HepG2 (cell line): ENCODE results near the gene SDC1. TPM values are rescaled to one million over a fixed set of nuclear protein-coding genes. Genes with fewer than 3 reads are reported as not detected.
A peak's percentile ranks its signal among the peaks of the same experiment; 100 is the strongest.

Source experiments
- GPBP1L1 ChIP-seq: sonication (generic); formaldehyde crosslinking; IDR thresholded peaks from 2 replicates; pipeline ENCODE4 v1.5.0; 2020; ENCODE audit warnings: mild to moderate bottlenecking, missing genetic modification reagents
- MAFF ChIP-seq: IDR thresholded peaks from 2 replicates; pipeline ENCODE4 v1.6.1; 2011; ENCODE audit warnings: low read depth, low read length, improper control_type of control experiment
- MYC ChIP-seq: sonication (generic); formaldehyde crosslinking; IDR thresholded peaks from 2 replicates; pipeline ENCODE4 v1.9.0; 2021; ENCODE audit warnings: missing genetic modification reagents, borderline replicate concordance
- PAF1 ChIP-seq: IDR thresholded peaks from 2 replicates; pipeline ENCODE4 v1.6.1; 2016; ENCODE audit warnings: missing genetic modification reagents, missing compliant biosample characterization
- RORA ChIP-seq: sonication (generic); formaldehyde crosslinking; IDR thresholded peaks from 2 replicates; pipeline ENCODE4 v1.5.0; 2020; ENCODE audit warnings: mild to moderate bottlenecking, missing genetic modification reagents, moderate library complexity
- SNAPC4 ChIP-seq: sonication (generic); formaldehyde crosslinking; IDR thresholded peaks from 2 replicates; pipeline ENCODE4 v1.4.0; 2020; ENCODE audit warnings: mild to moderate bottlenecking, missing genetic modification reagents
- SRSF1 ChIP-seq: fragments of 200-400 bp; formaldehyde crosslinking; optimal IDR thresholded peaks from 2 replicates; pipeline ENCODE3; 2017; ENCODE audit warnings: mild to moderate bottlenecking, low read depth, low read length, moderate library complexity
- THAP8 ChIP-seq: sonication (generic); formaldehyde crosslinking; IDR thresholded peaks from 2 replicates; pipeline ENCODE4 v1.5.1; 2020; ENCODE audit warnings: missing genetic modification reagents, mild to moderate bottlenecking, borderline replicate concordance
- YY1 ChIP-seq: IDR thresholded peaks from 2 replicates; pipeline ENCODE4 v1.6.1; 2011; ENCODE audit warnings: low read length, low read depth, moderate library complexity, mild to moderate bottlenecking; ENCODE audit not compliant: insufficient read depth, insufficient replicate concordance
- ZFP36 ChIP-seq: fragments of 150-350 bp; IDR thresholded peaks from 2 replicates; pipeline ENCODE4 v1.6.1; 2018; ENCODE audit warnings: borderline replicate concordance, low read length, low read depth; ENCODE audit not compliant: partially characterized antibody
- ZNF160 ChIP-seq: sonication (generic); formaldehyde crosslinking; IDR thresholded peaks from 2 replicates; pipeline ENCODE4 v1.8.0; 2022; ENCODE audit warnings: mild to moderate bottlenecking, inconsistent platforms, missing genetic modification reagents
- ZNF18 ChIP-seq: sonication (generic); formaldehyde crosslinking; IDR thresholded peaks from 2 replicates; pipeline ENCODE4 v1.8.0; 2022; ENCODE audit warnings: mild to moderate bottlenecking, missing genetic modification reagents; ENCODE audit not compliant: insufficient replicate concordance
- ZNF430 ChIP-seq: sonication (generic); formaldehyde crosslinking; IDR thresholded peaks from 2 replicates; pipeline ENCODE4 v1.9.0; 2021; ENCODE audit warnings: mild to moderate bottlenecking, missing genetic modification reagents
- ZNF468 ChIP-seq: sonication (generic); formaldehyde crosslinking; IDR thresholded peaks from 2 replicates; pipeline ENCODE4 v1.8.0; 2022; ENCODE audit warnings: mild to moderate bottlenecking, moderate library complexity, missing genetic modification reagents
- ZNF484 ChIP-seq: sonication (generic); formaldehyde crosslinking; IDR thresholded peaks from 2 replicates; pipeline ENCODE4 v1.5.1; 2020; ENCODE audit warnings: mild to moderate bottlenecking, low read depth, missing genetic modification reagents, borderline replicate concordance
- ZNF589 ChIP-seq: sonication (generic); formaldehyde crosslinking; conservative IDR thresholded peaks from 2 replicates; pipeline ENCODE4 v1.8.0; 2022; ENCODE audit warnings: mild to moderate bottlenecking, moderate library complexity, missing genetic modification reagents
- ZNF772 ChIP-seq: sonication (generic); formaldehyde crosslinking; IDR thresholded peaks from 2 replicates; pipeline ENCODE4 v1.5.0; 2020; ENCODE audit warnings: mild to moderate bottlenecking, missing genetic modification reagents
- polyA plus RNA-seq, 8 experiments: library from polyadenylated mRNA; depleted of rRNA in 3 of 8; stranded (reverse) in 7 of 8; unstranded in 1 of 8; fragments of >200 nt; fragmentation: Illumina TruSeq in 4 of 8; extraction: Trizol in 4 of 8; gene quantifications; 2 replicates each; pipeline versions ENCODE4 v1.2.1 to v1.2.3, GENCODE V29; 2011 to 2016; ENCODE audit warnings: low read depth in 4 of 8, missing spikeins in 1 of 8, mixed read lengths in 1 of 8; ENCODE audit not compliant: insufficient read depth in 1 of 8
- total RNA-seq, 5 experiments: library from RNA; depleted of rRNA; stranded (reverse); fragments of >200 nt; fragmentation: Illumina TruSeq; extraction: Trizol; gene quantifications; 2 replicates each; pipeline ENCODE4 v1.2.3, GENCODE V29; 2016; ENCODE audit warnings: low read depth in 1 of 5

Gene SDC1
- total and polyA plus RNA-seq, 2 of the 13 experiments (the other 11 are each of a cell fraction or from before 2014, with no cell fraction given) = 108 to 119 TPM

- TF ChIP-seq PAF1 (CRISPR knock-in tag) = no peak
- peak; percentile 90 for TF ChIP-seq YY1
- TF ChIP-seq ZNF18 (CRISPR knock-in tag) = peak; percentile 67
- TF ChIP-seq SRSF1 = peak; percentile 75
- no peak for TF ChIP-seq ZNF484 (CRISPR knock-in tag)
- no peak; the same call in 1 of the 2 replicates for TF ChIP-seq ZNF772
- TF ChIP-seq RORA = no peak
- no peak; the same call in 1 of the 2 replicates for TF ChIP-seq THAP8 (CRISPR knock-in tag)
- no peak for TF ChIP-seq ZNF468 (CRISPR knock-in tag)
- TF ChIP-seq ZNF589 = no peak
- TF ChIP-seq GPBP1L1 = no peak
- 0 out of 2 replicates have a peak, but pooled peaks have one; percentile 25 for TF ChIP-seq ZNF160 (CRISPR knock-in tag)
- TF ChIP-seq MAFF = no peak
- no peak for TF ChIP-seq ZFP36
- TF ChIP-seq MYC = peak; percentile 77
- no peak for TF ChIP-seq SNAPC4 (CRISPR knock-in tag)
- TF ChIP-seq ZNF430 (CRISPR knock-in tag) = peak; percentile 34; the same call in 1 of the 2 replicates
These were observed 593 bp upstream of the SDC1 start (continued) for GRCh38 chr2:20225294-20226151.
